Activated CD8-positive, alpha-beta memory T cell treated with anti-CD3 and anti-CD28 coated beads, Interleukin-2, amount 50 U/mL, for 24 hours (primary cell): ENCODE results near the gene MEGF6.

Source experiments
- DNase-seq: peaks from one replicate; pipeline ENCODE4 v3.0.0-alpha.2; 2020; ENCODE audit errors: extremely low read depth

Gene MEGF6

GRCh38 chr1:3540876-3541275 lies 70.4 kb downstream of the MEGF6 start:
- DNase-seq, result no peak

GRCh38 chr1:3539707-3540425 lies 71.4 kb downstream of the MEGF6 start:
- DNase-seq, result no peak

GRCh38 chr1:3537359-3537758 lies 73.9 kb downstream of the MEGF6 start:
- no peak for DNase-seq

GRCh38 chr1:3536420-3537195 lies 74.7 kb downstream of the MEGF6 start:
- no peak for DNase-seq

- DNase-seq, result no peak
Measured at GRCh38 chr1:3535732-3536131, 75.6 kb downstream of the MEGF6 start.

GRCh38 chr1:3534803-3535637 lies 76.3 kb downstream of the MEGF6 start:
- DNase-seq, result no peak

GRCh38 chr1:3533067-3534048 lies 78.0 kb downstream of the MEGF6 start:
- DNase-seq, result no peak

- no peak for DNase-seq
Measured at GRCh38 chr1:3531928-3532327, 79.4 kb downstream of the MEGF6 start.

GRCh38 chr1:3530926-3531818 lies 80.1 kb downstream of the MEGF6 start:
- DNase-seq, result peak; percentile 40

GRCh38 chr1:3530086-3530925 lies 81.0 kb downstream of the MEGF6 start:
- DNase-seq, result no peak

- no peak for DNase-seq
Measured at GRCh38 chr1:3529099-3529729, 82.1 kb downstream of the MEGF6 start.

- DNase-seq, result no peak
Measured at GRCh38 chr1:3527774-3528173, 83.5 kb downstream of the MEGF6 start.

GRCh38 chr1:3525551-3526482 lies 85.5 kb downstream of the MEGF6 start:
- no peak for DNase-seq

- DNase-seq, result no peak
Measured at GRCh38 chr1:3524556-3525203, 86.6 kb downstream of the MEGF6 start.

- DNase-seq, result no peak
Measured at GRCh38 chr1:3523980-3524379, 87.3 kb downstream of the MEGF6 start.

- no peak for DNase-seq
Measured at GRCh38 chr1:3522564-3523265, 88.6 kb downstream of the MEGF6 start.
